ENCODE measurements around the gene ZBTB20. TPM values are rescaled to one million over a fixed set of nuclear protein-coding genes. Genes with fewer than 3 reads are reported as not detected.

The ZBTB20 gene
- total RNA-seq, 1 donor from 2014 or later = 24.0 TPM

DNA sequence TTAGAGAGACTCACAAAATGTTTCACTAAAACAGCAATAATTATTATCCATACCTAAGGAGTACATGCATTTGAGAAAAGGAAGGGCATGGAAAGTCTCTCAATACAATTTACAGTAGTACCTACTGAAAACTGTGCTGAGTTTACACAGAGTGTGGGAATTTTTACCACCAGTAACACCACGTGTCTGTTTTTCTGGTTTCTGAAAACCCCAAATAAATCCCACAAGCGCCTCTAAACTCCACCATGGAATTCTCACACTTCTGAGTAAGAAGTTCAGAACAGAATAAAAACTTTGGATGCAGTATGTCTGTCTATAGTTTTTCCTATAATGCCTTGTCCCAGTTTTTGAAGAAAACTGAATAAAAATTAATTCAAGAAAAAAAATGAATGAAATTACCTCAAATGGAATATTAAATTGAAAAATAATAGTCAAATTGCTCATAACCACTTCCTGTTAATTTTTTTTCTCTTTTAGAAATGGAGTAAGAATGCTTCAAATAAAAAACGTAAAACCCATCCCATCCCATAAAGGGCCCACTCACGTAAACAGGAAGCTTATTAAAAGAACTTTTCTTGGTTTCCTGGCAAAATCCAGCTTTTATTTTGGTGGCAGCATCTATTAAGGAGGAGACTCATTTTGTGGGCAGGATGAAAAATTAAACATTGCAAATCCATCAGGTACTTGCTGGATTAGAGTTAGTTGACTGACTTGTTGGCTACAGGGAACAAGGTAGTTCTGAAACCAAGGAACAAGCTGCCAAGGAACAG, 475.2 kb downstream of the ZBTB20 start:
- no peak for DNase-seq

DNA sequence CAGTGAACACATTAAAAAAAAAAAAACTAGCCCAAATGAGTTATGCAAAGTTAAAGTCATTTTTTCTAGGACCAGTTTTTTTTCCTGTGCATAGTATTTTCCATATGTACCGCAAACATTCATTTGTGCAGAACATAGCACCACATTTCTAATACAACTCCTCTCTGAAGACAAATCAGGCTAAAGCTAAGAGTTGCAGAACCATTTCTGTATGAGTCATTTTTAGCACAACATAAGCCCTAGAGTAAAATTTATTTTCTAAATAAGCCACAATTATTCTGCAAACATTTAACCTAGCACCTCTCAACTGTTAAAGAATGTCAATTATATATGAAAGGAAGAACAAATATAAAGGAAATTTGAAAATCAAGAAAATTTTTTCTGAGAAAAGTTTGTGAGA, 477.5 kb downstream of the ZBTB20 start:
- no peak for DNase-seq

GRCh38 chr3:114668099-114668498, 479.0 kb downstream of the ZBTB20 start:
- no peak for DNase-seq

GRCh38 chr3:114666623-114667022, 480.5 kb downstream of the ZBTB20 start:
- peak; percentile 62 for DNase-seq

DNA sequence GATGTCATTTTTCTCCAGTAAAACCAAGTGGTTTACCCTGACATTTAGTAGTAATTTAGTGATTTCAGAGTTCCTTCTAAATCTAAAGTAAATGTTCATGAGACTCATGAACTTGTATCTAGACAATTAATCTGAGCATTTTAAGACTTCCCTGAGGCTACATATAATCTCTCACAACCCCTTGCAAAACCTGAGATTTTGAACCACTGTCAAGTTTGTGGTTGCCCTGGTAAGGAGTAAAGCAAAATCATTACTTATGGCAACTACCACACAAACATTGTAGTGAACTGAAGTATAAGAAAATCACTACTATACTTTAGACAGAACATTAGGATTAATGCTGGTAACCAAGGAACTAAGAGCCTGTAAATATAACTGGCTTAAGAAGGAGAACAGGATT, 483.1 kb downstream of the ZBTB20 start:
- DNase-seq = no peak

DNA sequence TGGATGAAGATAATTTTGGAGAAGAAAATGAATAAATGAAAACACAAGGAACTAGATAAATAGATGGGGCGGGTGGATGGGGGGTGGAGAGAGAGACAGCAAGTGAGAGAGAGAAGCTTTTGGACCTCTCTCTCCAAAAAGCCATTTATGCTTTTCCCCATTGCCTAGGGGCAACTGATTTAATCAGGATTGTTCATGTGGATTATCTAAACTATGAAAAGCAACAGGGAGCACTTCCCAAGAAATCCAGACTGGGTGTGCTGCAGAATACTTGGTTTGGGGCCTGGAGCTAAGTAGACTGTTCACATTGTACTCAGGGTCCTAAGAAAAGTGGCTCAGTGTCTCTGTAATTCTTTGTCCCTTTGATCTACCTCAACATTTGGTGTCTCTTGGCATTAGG, 486.3 kb downstream of the ZBTB20 start:
- no peak for DNase-seq

GRCh38 chr3:114660124-114660523, 487.0 kb downstream of the ZBTB20 start:
- peak; percentile 72 for DNase-seq

DNA sequence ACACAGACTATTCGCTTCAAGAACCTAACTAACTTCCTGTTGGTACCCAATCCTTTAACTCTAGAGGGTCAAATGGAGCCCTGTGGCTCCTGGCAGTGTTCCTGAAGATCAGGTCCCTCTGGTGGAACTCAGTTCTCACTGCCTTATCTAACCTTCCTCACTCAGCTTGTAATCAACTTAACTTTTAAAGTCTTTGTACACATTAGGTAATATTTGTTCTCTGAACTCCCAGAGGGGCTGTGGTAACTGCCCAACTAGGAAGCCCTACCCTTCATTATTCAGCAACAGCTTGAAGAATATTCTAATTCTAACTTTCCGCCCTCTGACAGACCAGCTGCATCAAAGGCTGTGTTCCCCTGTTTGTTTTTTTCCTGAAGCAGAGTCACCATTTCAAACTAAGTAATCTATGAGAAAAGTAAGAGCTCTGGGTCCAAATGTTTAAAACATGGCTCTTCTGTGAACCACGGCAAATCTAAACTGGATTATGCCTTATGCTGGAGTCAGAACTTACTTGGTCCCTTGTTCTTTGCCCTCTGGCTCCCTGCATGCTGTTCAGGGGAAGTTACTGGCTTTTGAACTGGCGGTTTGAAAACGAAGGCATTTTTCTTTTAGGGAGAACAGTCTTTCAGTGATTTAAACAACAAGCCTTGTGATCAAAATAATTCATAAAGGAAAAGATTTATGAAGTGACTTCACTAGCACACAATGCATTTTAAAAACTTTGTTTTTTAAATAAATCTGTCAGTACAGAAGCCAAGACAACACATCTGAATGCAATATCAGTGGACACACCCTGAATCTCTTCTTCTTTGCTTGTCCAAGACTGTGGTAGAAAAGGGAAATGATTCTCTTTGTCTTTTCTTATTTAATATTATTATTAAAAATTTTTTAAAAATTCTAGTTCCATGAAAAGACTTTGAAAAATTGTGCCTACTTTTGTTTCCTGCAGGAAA, 487.7 kb downstream of the ZBTB20 start:
- peak; percentile 18 for DNase-seq

GRCh38 chr3:114651555-114651954, 495.5 kb downstream of the ZBTB20 start:
- DNase-seq = no peak

- DNase-seq = peak; percentile 12
These were observed 496.3 kb downstream of the ZBTB20 start for GRCh38 chr3:114650808-114651207.

- DNase-seq = peak; percentile 69
These were observed 497.8 kb downstream of the ZBTB20 start for GRCh38 chr3:114649331-114649730.

- DNase-seq = no peak
These were observed 500.6 kb downstream of the ZBTB20 start for GRCh38 chr3:114646526-114646925.

DNA sequence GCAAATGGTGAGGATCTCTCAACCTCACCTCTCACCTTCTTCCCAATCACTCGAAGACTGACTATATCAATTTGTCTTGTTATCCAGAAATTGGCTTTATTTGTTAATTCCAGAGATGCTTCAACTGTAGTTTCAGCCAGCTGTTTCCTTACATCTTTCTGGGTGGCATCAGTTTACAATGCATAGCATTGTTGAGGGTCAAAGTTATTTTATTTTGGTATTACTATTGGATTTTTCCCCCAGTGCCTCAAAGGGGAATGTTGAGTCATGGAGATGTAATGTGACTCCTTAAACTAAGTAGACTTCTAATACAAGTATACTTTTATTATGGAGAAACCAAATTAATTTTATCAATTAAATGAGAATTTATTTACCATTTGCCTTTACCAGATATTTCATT, 501.7 kb downstream of the ZBTB20 start:
- DNase-seq = no peak

- DNase-seq = no peak
These were observed 502.7 kb downstream of the ZBTB20 start for GRCh38 chr3:114644367-114644766.

- no peak for DNase-seq
These were observed 503.9 kb downstream of the ZBTB20 start for GRCh38 chr3:114642951-114643741.

DNA sequence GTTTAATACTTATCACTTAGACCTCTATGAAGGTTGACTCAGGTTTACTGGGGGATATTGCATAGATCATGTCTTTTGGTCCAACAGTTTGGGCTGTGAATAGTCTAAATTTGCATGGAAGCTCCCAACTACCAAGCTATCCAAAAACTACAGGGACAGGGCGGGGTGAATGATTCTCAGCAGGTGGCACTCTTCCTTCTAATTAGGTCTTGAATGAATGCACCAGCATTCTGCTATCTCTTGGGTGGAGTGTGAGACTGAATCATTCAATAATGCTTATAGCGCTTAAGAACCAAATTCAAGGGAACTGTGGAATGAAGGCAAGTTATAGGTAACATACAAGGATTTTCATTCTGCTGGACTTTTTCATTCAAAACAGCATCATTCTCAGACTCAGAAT, 507.0 kb downstream of the ZBTB20 start:
- DNase-seq = no peak

DNA sequence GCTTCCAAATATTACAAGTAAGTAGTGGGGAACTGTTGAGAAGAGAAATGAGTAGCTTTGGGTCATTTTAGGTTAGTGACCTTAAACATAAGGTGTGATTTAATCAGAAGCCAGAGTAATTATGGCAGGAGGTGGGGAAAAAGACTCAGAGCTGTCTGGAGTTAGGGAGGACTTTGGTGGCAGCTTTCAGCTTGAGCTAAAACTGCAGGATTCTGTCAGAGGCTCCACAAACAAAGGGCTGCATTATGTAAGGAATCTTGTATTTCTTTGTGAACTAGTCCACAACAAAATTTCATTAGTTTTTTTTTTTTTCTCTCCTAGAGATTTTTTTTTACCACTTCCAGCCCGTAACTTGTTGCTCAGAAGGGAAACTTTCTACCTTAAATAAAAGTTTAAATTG, 507.9 kb downstream of the ZBTB20 start:
- no peak for DNase-seq

DNA sequence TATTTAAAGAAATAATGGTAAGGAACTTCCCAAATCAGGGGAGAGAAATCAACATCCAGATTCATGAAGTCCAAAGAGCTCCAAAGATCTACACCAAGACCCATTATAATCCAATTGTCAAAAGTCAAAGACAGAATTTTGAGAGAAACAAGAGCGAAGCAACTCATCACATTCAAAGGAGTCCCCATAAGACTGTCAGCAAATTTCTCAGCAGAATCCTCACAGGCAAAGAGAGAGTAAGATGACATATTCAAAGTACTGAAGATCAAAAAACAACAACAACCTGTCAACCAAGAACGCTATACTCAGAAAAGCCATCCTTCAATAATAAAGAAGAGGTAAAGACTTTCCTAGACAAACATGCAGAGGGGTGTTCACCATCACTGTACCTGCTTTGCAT, 511.2 kb downstream of the ZBTB20 start:
- DNase-seq = no peak

DNA sequence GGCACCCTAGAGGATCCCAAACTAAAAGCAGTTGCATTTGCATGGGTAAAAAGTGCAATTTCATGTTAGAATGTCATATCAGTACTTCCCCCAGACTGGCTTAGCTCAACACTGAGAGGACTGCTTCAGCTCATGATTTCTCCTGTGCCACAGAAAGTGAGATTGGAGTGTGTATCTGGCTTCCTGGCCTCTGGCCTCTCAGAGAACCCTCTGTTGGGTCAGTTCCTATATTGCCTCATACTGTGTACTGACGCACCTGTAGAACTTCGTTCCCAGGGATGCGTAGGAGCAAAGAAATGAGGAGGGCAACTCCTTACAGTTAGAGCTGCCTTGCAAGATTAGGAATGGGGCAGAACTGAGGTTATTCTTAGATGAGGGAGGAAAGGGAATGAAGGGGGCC, 512.5 kb downstream of the ZBTB20 start:
- DNase-seq = no peak

DNA sequence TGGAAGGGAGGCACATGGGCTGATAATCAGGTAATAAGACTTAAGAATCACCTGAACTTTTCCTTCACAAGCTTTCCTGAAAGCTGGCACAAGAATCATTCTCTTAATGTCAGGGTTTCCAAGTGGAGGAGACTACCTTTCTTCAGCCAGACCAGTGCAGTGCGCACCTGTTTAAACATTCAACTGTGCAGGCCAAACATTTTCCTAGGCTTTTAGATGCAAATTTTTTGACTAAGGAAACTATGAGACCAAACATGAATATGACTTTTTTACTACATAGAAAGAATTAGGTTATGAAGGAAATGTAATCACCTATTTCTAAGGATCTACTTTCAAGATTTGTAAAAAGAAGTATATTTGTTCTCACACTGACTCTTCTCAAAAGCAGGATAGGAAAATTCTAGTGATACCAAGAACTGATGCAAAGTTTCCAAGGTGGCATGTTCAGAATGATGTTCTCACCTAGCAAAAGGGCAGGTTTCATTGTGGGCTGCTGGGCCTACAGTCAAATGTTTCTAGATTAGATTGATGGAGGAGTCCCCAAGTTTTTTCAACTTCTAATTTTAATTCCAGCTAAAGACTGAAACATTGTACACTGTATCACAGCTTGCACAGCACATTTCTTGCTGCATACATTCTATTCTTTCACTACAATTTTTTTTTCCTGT, 514.2 kb downstream of the ZBTB20 start:
- DNase-seq = no peak

GRCh38 chr3:114627770-114628169, 519.3 kb downstream of the ZBTB20 start:
- DNase-seq = no peak

DNA sequence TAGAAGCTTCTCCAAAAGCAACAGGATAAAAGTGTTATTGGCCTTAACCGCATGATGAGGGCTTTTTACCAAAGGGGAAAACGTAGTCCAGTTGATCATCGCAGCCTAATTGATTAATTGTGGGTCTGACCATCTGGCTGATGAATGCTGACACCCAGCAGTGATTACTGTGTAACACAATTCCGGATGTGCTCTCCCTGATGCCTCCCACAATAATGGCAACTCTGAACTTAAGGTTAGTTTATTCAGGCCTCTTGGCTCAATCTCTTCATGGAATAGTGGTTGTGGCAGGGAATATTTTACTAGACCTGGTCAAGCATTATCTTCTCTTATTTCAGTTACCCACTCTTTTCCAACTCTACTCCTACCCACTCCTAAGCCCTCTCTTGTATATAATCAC, 520.3 kb downstream of the ZBTB20 start:
- DNase-seq = no peak
